Measurements from ENCODE around the gene AGPAT2. TPM values are rescaled to one million over a fixed set of nuclear protein-coding genes. Genes with fewer than 3 reads are reported as not detected.

Gene AGPAT2
- total RNA-seq, 1 experiment from 2014 or later, result 124 TPM

DNA sequence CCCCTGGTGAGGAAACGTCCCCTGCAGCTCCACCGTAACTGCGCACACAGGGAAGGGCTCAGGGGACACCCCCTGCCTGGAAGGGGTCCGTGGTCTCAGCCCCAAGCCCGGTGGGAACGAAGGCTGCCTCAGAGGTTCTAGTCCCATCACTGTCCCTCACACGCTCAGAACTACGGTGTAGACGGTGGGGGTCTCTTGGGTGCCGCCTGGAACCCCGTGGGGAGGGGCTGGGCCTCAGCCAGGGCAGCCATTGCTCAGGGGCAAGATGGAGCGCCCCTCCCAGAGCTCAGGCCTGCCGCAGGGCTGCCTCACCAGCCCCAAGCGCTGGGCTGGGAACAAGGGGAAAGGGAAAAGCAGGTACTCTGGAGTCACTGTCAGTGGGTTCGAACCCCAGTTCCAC lies 2.9 kb downstream of the AGPAT2 start:
- no peak overlapping the region for H2AFZ ChIP-seq
- intact Hi-C loops (cut with micrococcal nuclease; ENCODE audit: unreplicated experiment), result no loop called here
- no peaks in the 10 kb centered on the region for H3K9me2 ChIP-seq (ENCODE audit: insufficient read depth)
- H3K36me3 ChIP-seq (ENCODE audit: low read depth), result no peaks in the 10 kb centered on the region
- CTCF ChIA-PET, result no interaction called here
- H3K27ac ChIP-seq, result no peak overlapping the region
- no TSS peak for BruUV-seq (replicated peaks)
- H4K20me1 ChIP-seq (ENCODE audit: insufficient read depth), result peaks cover 31% of the 10 kb centered on the region
- peaks cover 20% of the 10 kb centered on the region for H3K4me1 ChIP-seq (replicated peaks; ENCODE audit: insufficient read depth)
- H3K4me3 ChIP-seq, result no peak overlapping the region
- H3K4me2 ChIP-seq, result no peak overlapping the region
- H3K9me3 ChIP-seq (ENCODE audit: insufficient read depth, low read depth), result no peaks in the 10 kb centered on the region
- POLR2A ChIA-PET (ENCODE audit: unreplicated experiment), result no interaction called here
- DNase-seq, result no peak
- H3F3A ChIP-seq (ENCODE audit: insufficient read depth, low read depth), result peaks cover 15% of the 10 kb centered on the region; the same call in 1 of the 2 replicates
- H3K27me3 ChIP-seq (ENCODE audit: insufficient read depth, low read depth), result no peaks in the 10 kb centered on the region
- H3K79me2 ChIP-seq (ENCODE audit: low read depth), result peaks cover 29% of the 10 kb centered on the region
- no peak for TF ChIP-seq EZH2 (IDR thresholded peaks at IDR 0.05; ENCODE audit: low read depth)
- TF ChIP-seq, protein P1, sequence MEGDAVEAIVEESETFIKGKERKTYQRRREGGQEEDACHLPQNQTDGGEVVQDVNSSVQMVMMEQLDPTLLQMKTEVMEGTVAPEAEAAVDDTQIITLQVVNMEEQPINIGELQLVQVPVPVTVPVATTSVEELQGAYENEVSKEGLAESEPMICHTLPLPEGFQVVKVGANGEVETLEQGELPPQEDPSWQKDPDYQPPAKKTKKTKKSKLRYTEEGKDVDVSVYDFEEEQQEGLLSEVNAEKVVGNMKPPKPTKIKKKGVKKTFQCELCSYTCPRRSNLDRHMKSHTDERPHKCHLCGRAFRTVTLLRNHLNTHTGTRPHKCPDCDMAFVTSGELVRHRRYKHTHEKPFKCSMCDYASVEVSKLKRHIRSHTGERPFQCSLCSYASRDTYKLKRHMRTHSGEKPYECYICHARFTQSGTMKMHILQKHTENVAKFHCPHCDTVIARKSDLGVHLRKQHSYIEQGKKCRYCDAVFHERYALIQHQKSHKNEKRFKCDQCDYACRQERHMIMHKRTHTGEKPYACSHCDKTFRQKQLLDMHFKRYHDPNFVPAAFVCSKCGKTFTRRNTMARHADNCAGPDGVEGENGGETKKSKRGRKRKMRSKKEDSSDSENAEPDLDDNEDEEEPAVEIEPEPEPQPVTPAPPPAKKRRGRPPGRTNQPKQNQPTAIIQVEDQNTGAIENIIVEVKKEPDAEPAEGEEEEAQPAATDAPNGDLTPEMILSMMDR (conservative IDR thresholded peaks at IDR 0.05), result no peak

DNA sequence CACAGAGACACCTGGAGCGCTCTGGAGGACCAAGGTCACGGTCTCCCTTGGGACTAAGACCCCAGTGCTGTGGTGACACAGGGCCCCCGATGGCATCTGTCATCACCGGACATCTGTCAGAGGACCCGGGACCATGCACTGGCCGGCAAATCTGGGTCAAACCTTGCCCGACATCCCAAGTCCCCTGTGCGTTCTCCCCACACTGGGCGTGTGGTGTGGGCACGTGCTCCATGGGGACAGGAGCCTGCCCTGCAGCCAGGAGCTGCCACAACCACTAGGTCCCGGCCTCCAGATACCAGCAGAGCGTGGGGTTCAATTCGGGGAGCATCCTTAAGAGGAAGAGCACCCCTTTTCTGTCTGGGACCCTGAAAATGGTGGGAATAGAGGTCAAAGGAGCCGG lies 3.5 kb downstream of the AGPAT2 start:
- Histone ChIP-seq H3K79me2 (ENCODE audit: low read depth) (peaks cover 29% of the 10 kb centered on the region), H3K4me1 (replicated peaks; ENCODE audit: insufficient read depth) (peaks cover 20% of the 10 kb centered on the region), H3K4me2 (no peak overlapping the region), H3K4me3 (no peak overlapping the region), H3K27me3 (ENCODE audit: insufficient read depth, low read depth) (no peaks in the 10 kb centered on the region), H3K27ac (no peak overlapping the region), H3F3A (ENCODE audit: insufficient read depth, low read depth) (peaks cover 15% of the 10 kb centered on the region; the same call in 1 of the 2 replicates), H3K9me3 (ENCODE audit: insufficient read depth, low read depth) (no peaks in the 10 kb centered on the region), H3K36me3 (ENCODE audit: low read depth) (no peaks in the 10 kb centered on the region), H3K9me2 (ENCODE audit: insufficient read depth) (no peaks in the 10 kb centered on the region), H4K20me1 (ENCODE audit: insufficient read depth) (peaks cover 35% of the 10 kb centered on the region), H2AFZ (no peak overlapping the region)
- TF ChIP-seq, protein P1 (conservative IDR thresholded peaks at IDR 0.05), result no peak
- no peak for TF ChIP-seq EZH2 (IDR thresholded peaks at IDR 0.05; ENCODE audit: low read depth)
- no peak for DNase-seq
- no TSS peak for BruUV-seq (replicated peaks)
- POLR2A ChIA-PET (ENCODE audit: unreplicated experiment), result no interaction called here
- CTCF ChIA-PET, result no interaction called here
- intact Hi-C loops (cut with micrococcal nuclease; ENCODE audit: unreplicated experiment), result no loop called here

DNA sequence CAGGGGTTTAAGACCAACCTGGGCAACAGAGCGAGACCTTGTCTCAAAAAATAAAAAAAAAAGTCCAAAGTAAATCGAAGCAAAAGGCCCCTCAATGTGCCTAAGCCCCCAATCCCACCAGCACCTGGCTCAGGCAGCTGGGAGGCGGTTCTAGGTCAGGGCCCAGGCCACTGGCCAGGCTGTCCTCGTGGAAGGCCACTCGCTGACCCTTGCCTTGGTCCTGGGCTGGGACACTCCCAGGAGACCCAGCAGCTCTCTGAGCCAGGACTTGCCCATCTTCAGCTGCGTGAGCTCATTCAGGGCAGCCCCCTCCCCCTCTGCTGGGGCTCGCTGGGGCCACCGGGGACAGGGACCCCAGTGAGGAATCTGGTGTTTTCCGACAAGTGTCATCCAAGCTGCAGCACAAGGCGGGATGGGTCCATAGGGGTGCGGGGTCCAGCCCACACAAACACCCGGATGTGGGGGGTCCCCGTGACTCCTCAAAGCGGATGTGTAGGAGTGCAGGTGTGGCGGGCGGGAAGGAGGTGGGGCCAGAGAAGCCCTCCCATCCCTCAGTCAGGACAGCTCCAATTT lies 4.0 kb downstream of the AGPAT2 start:
- Histone ChIP-seq H3K27me3 (ENCODE audit: insufficient read depth, low read depth) (no peaks in the 10 kb centered on the region), H3K27ac (no peak overlapping the region), H3K79me2 (ENCODE audit: low read depth) (peaks cover 29% of the 10 kb centered on the region), H3K9me2 (ENCODE audit: insufficient read depth) (no peaks in the 10 kb centered on the region), H3K4me3 (no peak overlapping the region), H3K9me3 (ENCODE audit: insufficient read depth, low read depth) (no peaks in the 10 kb centered on the region), H3K4me1 (replicated peaks; ENCODE audit: insufficient read depth) (peaks cover 16% of the 10 kb centered on the region), H4K20me1 (ENCODE audit: insufficient read depth) (peaks cover 36% of the 10 kb centered on the region), H3K4me2 (no peak overlapping the region), H3F3A (ENCODE audit: insufficient read depth, low read depth) (peaks cover 11% of the 10 kb centered on the region; the same call in 1 of the 2 replicates), H3K36me3 (ENCODE audit: low read depth) (no peaks in the 10 kb centered on the region), H2AFZ (no peak overlapping the region)
- ChIA-PET POLR2A (ENCODE audit: unreplicated experiment) (no interaction called here), CTCF (interaction anchor here (0.6 kb wide), 1 partner anchor 904 kb away, joined by 4 read pairs; no protein-coding TSS in a partner anchor)
- TF ChIP-seq, protein P1 (conservative IDR thresholded peaks at IDR 0.05), result no peak
- no peak for TF ChIP-seq EZH2 (IDR thresholded peaks at IDR 0.05; ENCODE audit: low read depth)
- intact Hi-C loops (cut with micrococcal nuclease; ENCODE audit: unreplicated experiment), result no loop called here
- DNase-seq, result no peak
- no TSS peak for BruUV-seq (replicated peaks)
